SU-DHL-6 (cell line): ENCODE measurements around the gene BBS2.

ENCODE experiments used
- CTCF ChIP-seq: fragments of 200-600 bp; sonication (generic); IDR thresholded peaks from one replicate; pipeline ENCODE4 v1.5.1; 2017; ENCODE audit warnings: antibody characterized with exemption, mild to moderate bottlenecking, low read length, moderate library complexity; ENCODE audit not compliant: insufficient read depth, poor library complexity, severe bottlenecking
- EZH2phosphoT487 ChIP-seq: fragments of 200-600 bp; sonication (generic), shearing (Covaris generic); conservative IDR thresholded peaks from 2 replicates; pipeline ENCODE4 v1.6.1; 2018; ENCODE audit warnings: mild to moderate bottlenecking, antibody characterized with exemption, low read length, moderate library complexity, mixed read lengths

- no peak for TF ChIP-seq CTCF
- TF ChIP-seq EZH2phosphoT487, result no peak
Observed at GRCh38 chr16:56549161-56549560, 29.3 kb upstream of the BBS2 start.
